Endothelial cell of umbilical vein (primary cell): Measurements from ENCODE around the gene ZNF160. TPM values are rescaled to one million over a fixed set of nuclear protein-coding genes. Genes with fewer than 3 reads are reported as not detected.
A peak's percentile ranks its signal among the peaks of the same experiment; 100 is the strongest.

ENCODE experiments used
- Bru-seq: library from RNA; stranded (reverse); fragments of 400-500 nt; gene quantifications from one replicate; lab custom pipeline; 2021; lab: Mats Ljungman, UMichigan
- BruChase-seq, 2 experiments: library from RNA; stranded (reverse); fragments of 400-500 nt; gene quantifications; one replicate each; lab custom pipeline; 2021; lab: Mats Ljungman, UMichigan
- BruUV-seq: library from RNA; stranded (reverse); fragments of 400-500 nt; replicated peaks from 2 replicates; lab custom pipeline; 2021; lab: Mats Ljungman, UMichigan
- CTCF ChIA-PET: fragments of 300-600, 350-600 bp; sonication (Branson Sonifier 250); formaldehyde crosslinking; loops from one replicate; lab custom pipeline; 2021; ENCODE audit warnings: antibody characterized with exemption, inconsistent platforms; lab: Charles Lee
- POLR2A ChIA-PET: fragments of 300-600, 350-600 bp; sonication (Branson Sonifier 250); formaldehyde crosslinking; loops from one replicate; lab custom pipeline; 2021; ENCODE audit warnings: antibody characterized with exemption, inconsistent platforms; lab: Charles Lee
- DNase-seq: peaks from one replicate; pipeline ENCODE4 v3.0.0-alpha.2; 2011; ENCODE audit warnings: low read depth, low spot score
- FAIRE-seq: peaks from 2 replicates; lab custom pipeline; 2011; peaks lifted over from hg19 to GRCh38; lab: Jason Lieb, UNC
- H2AFZ ChIP-seq: 2 replicates; pipeline ENCODE4 v1.6.0; 2012; ENCODE audit warnings: low read depth, low read length, control low read depth, inconsistent platforms
- H3K27ac ChIP-seq: 2 replicates; pipeline ENCODE4 v1.5.1; 2011; ENCODE audit warnings: low read depth, mild to moderate bottlenecking, control low read depth, low read length, moderate library complexity; ENCODE audit not compliant: insufficient read depth
- H3K27me3 ChIP-seq, 2 experiments: 2 replicates each; pipeline versions ENCODE4 v1.6.0 to v1.6.1; 2011; ENCODE audit warnings: low read length in 2 of 2, mixed read lengths in 1 of 2; ENCODE audit not compliant: control insufficient read depth in 2 of 2, insufficient read depth in 2 of 2
- H3K36me3 ChIP-seq, 2 experiments: 2 replicates in 1 of 2; 3 replicates in 1 of 2; pipeline ENCODE4 v1.5.1; 2011; ENCODE audit warnings: low read length in 2 of 2, mild to moderate bottlenecking in 1 of 2, moderate library complexity in 1 of 2; ENCODE audit not compliant: control insufficient read depth in 2 of 2, insufficient read depth in 2 of 2; ENCODE audit errors: extremely low read depth in 1 of 2
- H3K4me1 ChIP-seq: 3 replicates; pipeline ENCODE4 v1.5.1; 2011; ENCODE audit warnings: mild to moderate bottlenecking, low read length; ENCODE audit not compliant: control insufficient read depth, insufficient read depth; ENCODE audit errors: extremely low read depth
- H3K4me2 ChIP-seq: 2 replicates; pipeline ENCODE4 v1.6.1; 2011; ENCODE audit warnings: low read length, control low read depth, mixed read lengths; ENCODE audit not compliant: insufficient read depth
- H3K4me3 ChIP-seq, 3 experiments: fragments of 200-600 bp in 1 of 3; sonication (generic), shearing (Covaris generic) in 1 of 3; replicated peaks in 1 of 3; 2 replicates each; pipeline ENCODE4 v1.5.1; 2011 to 2016; ENCODE audit warnings: control low read depth in 3 of 3, low read length in 3 of 3, mild to moderate bottlenecking in 2 of 3, inconsistent platforms in 1 of 3, low read depth in 1 of 3, moderate library complexity in 1 of 3; ENCODE audit not compliant: insufficient read depth in 1 of 3
- H3K79me2 ChIP-seq: 2 replicates; pipeline ENCODE4 v1.6.0; 2012; ENCODE audit warnings: low read length, inconsistent platforms; ENCODE audit not compliant: control insufficient read depth, insufficient read depth
- H3K9ac ChIP-seq: replicated peaks from 2 replicates; pipeline ENCODE3; 2011; ENCODE audit warnings: low read length, control low read depth; ENCODE audit not compliant: insufficient read depth; ENCODE audit errors: extremely low read depth
- H3K9me1 ChIP-seq: replicated peaks from 3 replicates; pipeline ENCODE4 v1.6.0; 2011; ENCODE audit warnings: mild to moderate bottlenecking, low read length; ENCODE audit not compliant: control insufficient read depth, insufficient read depth; ENCODE audit errors: extremely low read depth
- H3K9me3 ChIP-seq: replicated peaks from 2 replicates; pipeline ENCODE4 v1.5.1; 2012; ENCODE audit warnings: low read length, inconsistent platforms; ENCODE audit not compliant: control insufficient read depth, insufficient read depth
- H4K20me1 ChIP-seq: replicated peaks from 2 replicates; pipeline ENCODE3; 2011; ENCODE audit warnings: mild to moderate bottlenecking, low read length; ENCODE audit not compliant: control insufficient read depth, insufficient read depth; ENCODE audit errors: extremely low read depth
- GATA2 ChIP-seq: IDR thresholded peaks from 2 replicates; pipeline ENCODE4 v1.7.0; 2011; ENCODE audit warnings: low read depth, mild to moderate bottlenecking, moderate library complexity, mixed read lengths, low read length; ENCODE audit not compliant: insufficient read length, insufficient read depth
- MAX ChIP-seq: IDR thresholded peaks from 2 replicates; pipeline ENCODE4 v1.6.1; 2011; ENCODE audit not compliant: insufficient read depth, insufficient read length
- POLR2A ChIP-seq: IDR thresholded peaks from 2 replicates; pipeline ENCODE4 v1.6.1; 2012; ENCODE audit warnings: low read depth, mild to moderate bottlenecking, control low read depth, low read length
- POLR2AphosphoS5 ChIP-seq: IDR thresholded peaks from 2 replicates; pipeline ENCODE4 v1.6.1; 2012; ENCODE audit warnings: low read depth, mild to moderate bottlenecking, control low read depth, low read length, moderate library complexity; ENCODE audit not compliant: insufficient read depth
- dilution Hi-C: fragments of 300-500 bp; cut with MboI; formaldehyde crosslinking; loops from one replicate; pipeline ENCODE4 v1.15.0; 2019; ENCODE audit warnings: low sequenced_read_pairs; ENCODE audit not compliant: extremely low pct_ligation_motif_present
- intact Hi-C: fragments of 100-400 bp; cut with micrococcal nuclease; formaldehyde crosslinking; loops from one replicate; pipeline ENCODE4 v1.10.0; 2022
- long read RNA-seq: library from polyadenylated mRNA; stranded (forward); transcript quantifications from one replicate; pipeline ENCODE4 v2.0.0, GENCODE V29; 2021
- polyA minus RNA-seq, 3 experiments: library from RNA; depleted of rRNA, polyadenylated mRNA; stranded (reverse); fragments of >200 nt; gene quantifications; 1 replicate in 1 of 3; 2 replicates in 2 of 3; pipeline ENCODE4 v1.2.3, GENCODE V29; 2011
- polyA plus RNA-seq, 4 experiments: library from polyadenylated mRNA; depleted of rRNA in 3 of 4; stranded (reverse) in 3 of 4; unstranded in 1 of 4; fragments of >200 nt; gene quantifications; 2 replicates each; pipeline versions ENCODE4 v1.2.1 to v1.2.3, GENCODE V29; 2011 to 2012; ENCODE audit warnings: missing spikeins in 1 of 4
- total RNA-seq: library from RNA; stranded (reverse); gene quantifications from 2 replicates; pipeline ENCODE4 v1.2.3, GENCODE V29; 2021

ZNF160 gene
- total RNA-seq (16.4 and 19.7 TPM in 2 replicates), polyA plus RNA-seq (11.3 and 12.7 TPM in 2 replicates), polyA minus RNA-seq (18.4 and 23.5 TPM in 2 replicates), Bru-seq, nascent RNA (percentile 68 among the genes with signal in this experiment), BruChase-seq, experiment 1, labeled RNA remaining after a 6-hour chase (percentile 65 among the genes with signal in this experiment), BruChase-seq, experiment 2, labeled RNA remaining after a 2-hour chase (percentile 69 among the genes with signal in this experiment)
- polyA plus RNA-seq (2011; cell fraction: cytosol; rRNA removed), result 5.5 and 7.4 TPM in 2 replicates
- 41.5 and 48.5 TPM in 2 replicates for polyA plus RNA-seq (2011; cell fraction: nucleus; rRNA removed)
- 9.7 and 10.2 TPM in 2 replicates for polyA plus RNA-seq (2012)
- 5.2 TPM for polyA minus RNA-seq (2011; cell fraction: cytosol; rRNA and poly(A)+ RNA removed)
- 39.6 and 44.2 TPM in 2 replicates for polyA minus RNA-seq (2011; cell fraction: nucleus; rRNA and poly(A)+ RNA removed)
- long read RNA-seq, full-length matches to known transcripts, result 8 of 17 reads
- long read RNA-seq, partial matches to known transcripts, result 2 of 17 reads
- long read RNA-seq, other reads (novel, unspliced or antisense), result 7 of 17 reads

GRCh38 chr19:53103234-53104203 is at the start of gene ZNF160:
Gene ZNF160, minus strand, starts transcription at chr19:53103422. Its CDS starts 17,146 bp downstream, at chr19:53086276.
- Histone ChIP-seq H3K79me2 (peaks cover 19% of the 10 kb centered on the region), H4K20me1 (no peaks in the 10 kb centered on the region), H3K4me2 (peak within 1 kb of the TSS; percentile 95), H3K36me3 (no peaks in the 10 kb centered on the region), H3K4me3 (peak within 1 kb of the TSS; percentile 79 to 93 (median 90)), H3K27ac (peak within 1 kb of the TSS; percentile 94), H3K4me1 (peaks cover 11% of the 10 kb centered on the region), H3K9me3 (no peaks in the 10 kb centered on the region), H3K9ac (peak within 1 kb of the TSS; percentile 99), H3K9me1 (no peaks in the 10 kb centered on the region), H3K27me3 (no peaks in the 10 kb centered on the region), H2AFZ (peak within 1 kb of the TSS; percentile 98)
- FAIRE-seq (peak; percentile 96), DNase-seq (peak; percentile 98)
- ChIA-PET POLR2A (interaction anchor here (0.7 to 1.1 kb wide), 3 partner anchors 15 to 27 kb away, joined by 3 read pairs; no protein-coding TSS in a partner anchor), CTCF (interaction anchor here (2.2 kb wide), 1 partner anchor 26 kb away, joined by 12 read pairs; no protein-coding TSS in a partner anchor)
- BruUV-seq, result no TSS peak
- no peak for TF ChIP-seq GATA2
- TF ChIP-seq MAX, result no peak
- TF ChIP-seq POLR2A, result peak; percentile 72
- TF ChIP-seq POLR2AphosphoS5, result peak; percentile 71
- intact Hi-C loops (loop anchor here (1.0 to 5.0 kb wide), 7 partner anchors 16 to 229 kb away; partner anchors contain the start of genes ZNF320, ZNF347, ZNF677 and ZNF845), dilution Hi-C loops (no loop called here)
